Lung (tissue), 12 donors: ENCODE measurements around the gene LNP1. TPM values are rescaled to one million over a fixed set of nuclear protein-coding genes. Genes with fewer than 3 reads are reported as not detected.
A peak's percentile ranks its signal among the peaks of the same experiment; 100 is the strongest.

Source experiments
- ATAC-seq: fragments of 200-7000 bp; cut with Tn5 transposase; one replicate; pipeline ENCODE4 v1.9.1; 2020; ENCODE audit warnings: moderate number of reproducible peaks; ENCODE audit not compliant: insufficient read depth, low FRiP score
- DNase-seq, 3 donors: peaks; one replicate each; pipeline ENCODE4 v3.0.0-alpha.2; 2013 to 2017
- H3K27ac ChIP-seq, 2 donors: one replicate each; pipeline ENCODE4 v1.5.1; 2013; ENCODE audit warnings: mild to moderate bottlenecking in 2 of 2, moderate library complexity in 2 of 2, control low read depth in 1 of 2, inconsistent platforms in 1 of 2, low read depth in 1 of 2, low read length in 1 of 2
- H3K27me3 ChIP-seq, 3 donors: one replicate each; pipeline ENCODE4 v1.5.1; 2013; ENCODE audit warnings: low read length in 2 of 3; ENCODE audit not compliant: control insufficient read depth in 3 of 3, insufficient read depth in 3 of 3
- H3K36me3 ChIP-seq, 4 donors: one replicate each; pipeline ENCODE4 v1.5.1; 2013; ENCODE audit warnings: low read length in 4 of 4, mild to moderate bottlenecking in 1 of 4, moderate library complexity in 1 of 4; ENCODE audit not compliant: control insufficient read depth in 4 of 4, insufficient read depth in 4 of 4
- H3K4me1 ChIP-seq, 5 donors: one replicate each; pipeline ENCODE4 v1.5.1; 2013; ENCODE audit warnings: low read length in 5 of 5, mild to moderate bottlenecking in 2 of 5, moderate library complexity in 1 of 5; ENCODE audit not compliant: control insufficient read depth in 5 of 5, insufficient read depth in 5 of 5
- H3K4me3 ChIP-seq: one replicate; pipeline ENCODE4 v1.5.1; 2013; ENCODE audit warnings: mild to moderate bottlenecking, control low read depth, moderate library complexity
- H3K9ac ChIP-seq, 2 donors: one replicate each; pipeline ENCODE4 v1.5.1; 2013; ENCODE audit warnings: low read length in 2 of 2, control low read depth in 1 of 2; ENCODE audit not compliant: insufficient read depth in 1 of 2
- H3K9me3 ChIP-seq, 4 donors: one replicate each; pipeline ENCODE4 v1.5.1; 2013; ENCODE audit warnings: low read length in 3 of 4, mild to moderate bottlenecking in 1 of 4, moderate library complexity in 1 of 4; ENCODE audit not compliant: control insufficient read depth in 4 of 4, insufficient read depth in 3 of 4
- WGBS, 2 donors: extraction: QIAGEN DNeasy Blood & Tissue Kit; methylation state at CpG; one replicate each; pipeline ENCODE4 v1.1.7; 2013; 5-methylcytosine and 5-hydroxymethylcytosine counted together
- polyA plus RNA-seq, 2 donors: library from polyadenylated mRNA; stranded (reverse); fragments of 200-250 nt; gene quantifications; one replicate each; pipeline ENCODE4 v1.2.1, GENCODE V29; 2013
- total RNA-seq, 2 donors: library from RNA; depleted of rRNA in 1 of 2; stranded (reverse); fragments of >200 nt in 1 of 2; gene quantifications; one replicate each; pipeline ENCODE4 v1.2.1, GENCODE V29; 2014 to 2021
- TF ChIP-seq, protein P1 (sequence below): IDR thresholded peaks from 2 replicates; pipeline ENCODE4 v1.5.1; 2012; ENCODE audit warnings: mild to moderate bottlenecking; ENCODE audit errors: control extremely low read depth, extremely low read depth
- donor health status: control.
- donor health status: control.
- donor health status: Bipolar disorder and iron deficiency.
- donor health status: healthy.
- donor health status: DM: yes; HTN: yes; CAD: no.

Gene LNP1
- total and polyA plus RNA-seq, 4 donors: 1.1 to 5.8 (median 2.2) TPM

DNA sequence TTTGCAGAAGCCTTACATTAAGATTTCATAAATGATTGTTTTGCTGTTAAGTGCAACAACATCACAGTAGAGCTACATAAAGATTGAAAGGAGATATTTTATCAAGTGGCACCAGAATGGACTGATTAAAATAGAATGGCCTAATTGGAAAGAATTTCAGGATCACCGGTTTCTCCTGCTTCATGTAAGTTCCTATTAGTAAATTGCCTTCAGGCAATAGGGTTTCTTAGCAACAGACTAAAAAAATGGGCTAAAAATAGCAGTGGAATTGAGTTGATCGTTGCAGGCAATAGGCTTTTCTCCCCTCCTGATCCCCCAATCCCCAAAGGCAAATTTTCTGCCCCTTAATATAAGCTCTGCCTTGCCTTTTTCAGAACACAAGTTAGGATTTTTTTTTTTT, 917 bp downstream of the LNP1 start:
- Histone ChIP-seq H3K9ac (peak overlapping the region; percentile 65 to 100), H3K36me3 (peaks cover 0 to 7% (median 0%) of the 10 kb centered on the region in 4 donors), H3K27me3 (no peaks in the 10 kb centered on the region), H3K27ac (no peak overlapping the region), H3K4me1 (peaks cover 5 to 32% (median 14%) of the 10 kb centered on the region in 5 donors), H3K4me3 (no peak overlapping the region), H3K9me3 (peaks cover 0 to 2% (median 0%) of the 10 kb centered on the region in 4 donors)
- TF ChIP-seq, protein P1, sequence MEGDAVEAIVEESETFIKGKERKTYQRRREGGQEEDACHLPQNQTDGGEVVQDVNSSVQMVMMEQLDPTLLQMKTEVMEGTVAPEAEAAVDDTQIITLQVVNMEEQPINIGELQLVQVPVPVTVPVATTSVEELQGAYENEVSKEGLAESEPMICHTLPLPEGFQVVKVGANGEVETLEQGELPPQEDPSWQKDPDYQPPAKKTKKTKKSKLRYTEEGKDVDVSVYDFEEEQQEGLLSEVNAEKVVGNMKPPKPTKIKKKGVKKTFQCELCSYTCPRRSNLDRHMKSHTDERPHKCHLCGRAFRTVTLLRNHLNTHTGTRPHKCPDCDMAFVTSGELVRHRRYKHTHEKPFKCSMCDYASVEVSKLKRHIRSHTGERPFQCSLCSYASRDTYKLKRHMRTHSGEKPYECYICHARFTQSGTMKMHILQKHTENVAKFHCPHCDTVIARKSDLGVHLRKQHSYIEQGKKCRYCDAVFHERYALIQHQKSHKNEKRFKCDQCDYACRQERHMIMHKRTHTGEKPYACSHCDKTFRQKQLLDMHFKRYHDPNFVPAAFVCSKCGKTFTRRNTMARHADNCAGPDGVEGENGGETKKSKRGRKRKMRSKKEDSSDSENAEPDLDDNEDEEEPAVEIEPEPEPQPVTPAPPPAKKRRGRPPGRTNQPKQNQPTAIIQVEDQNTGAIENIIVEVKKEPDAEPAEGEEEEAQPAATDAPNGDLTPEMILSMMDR: no peak
- ATAC-seq (no peak), DNase-seq (peak; percentile 33 to 86 (median 82))
- WGBS, 2 donors: 0 to 7% methylated on average over 2 of the region's 2 CpGs

DNA sequence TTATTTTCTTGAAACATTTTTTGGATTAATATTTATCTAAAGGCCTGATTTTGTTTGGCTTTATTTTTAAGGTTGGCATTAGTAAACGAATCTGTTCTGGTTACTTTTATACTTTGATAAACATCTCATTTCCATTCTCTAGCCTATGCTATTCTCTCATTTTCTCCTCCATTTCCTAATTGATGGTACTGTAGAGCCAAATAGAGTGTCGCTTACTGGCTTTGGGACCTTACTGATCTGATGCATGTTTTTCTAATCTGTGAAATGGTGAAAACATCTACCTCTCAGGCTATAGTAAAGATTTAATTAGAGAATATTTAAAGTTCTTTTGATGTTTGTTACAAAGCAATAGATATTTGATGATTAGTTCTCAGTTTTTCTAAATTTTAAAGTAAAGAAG, 1.6 kb downstream of the LNP1 start:
- Histone ChIP-seq H3K36me3 (peaks cover 0 to 8% (median 0%) of the 10 kb centered on the region in 4 donors), H3K27ac (no peak overlapping the region), H3K9ac (peak overlapping the region in 1 of 2 donors; percentile 100), H3K9me3 (peaks cover 0 to 2% (median 0%) of the 10 kb centered on the region in 4 donors), H3K4me1 (peaks cover 5 to 32% (median 14%) of the 10 kb centered on the region in 5 donors), H3K4me3 (no peak overlapping the region), H3K27me3 (no peaks in the 10 kb centered on the region)
- WGBS, 2 donors: 57 to 75% methylated on average over 2 of the region's 2 CpGs
- DNase-seq (peak in 2 of 3 donors; percentile 51 to 56), ATAC-seq (no peak)
- TF ChIP-seq, protein P1: no peak

DNA sequence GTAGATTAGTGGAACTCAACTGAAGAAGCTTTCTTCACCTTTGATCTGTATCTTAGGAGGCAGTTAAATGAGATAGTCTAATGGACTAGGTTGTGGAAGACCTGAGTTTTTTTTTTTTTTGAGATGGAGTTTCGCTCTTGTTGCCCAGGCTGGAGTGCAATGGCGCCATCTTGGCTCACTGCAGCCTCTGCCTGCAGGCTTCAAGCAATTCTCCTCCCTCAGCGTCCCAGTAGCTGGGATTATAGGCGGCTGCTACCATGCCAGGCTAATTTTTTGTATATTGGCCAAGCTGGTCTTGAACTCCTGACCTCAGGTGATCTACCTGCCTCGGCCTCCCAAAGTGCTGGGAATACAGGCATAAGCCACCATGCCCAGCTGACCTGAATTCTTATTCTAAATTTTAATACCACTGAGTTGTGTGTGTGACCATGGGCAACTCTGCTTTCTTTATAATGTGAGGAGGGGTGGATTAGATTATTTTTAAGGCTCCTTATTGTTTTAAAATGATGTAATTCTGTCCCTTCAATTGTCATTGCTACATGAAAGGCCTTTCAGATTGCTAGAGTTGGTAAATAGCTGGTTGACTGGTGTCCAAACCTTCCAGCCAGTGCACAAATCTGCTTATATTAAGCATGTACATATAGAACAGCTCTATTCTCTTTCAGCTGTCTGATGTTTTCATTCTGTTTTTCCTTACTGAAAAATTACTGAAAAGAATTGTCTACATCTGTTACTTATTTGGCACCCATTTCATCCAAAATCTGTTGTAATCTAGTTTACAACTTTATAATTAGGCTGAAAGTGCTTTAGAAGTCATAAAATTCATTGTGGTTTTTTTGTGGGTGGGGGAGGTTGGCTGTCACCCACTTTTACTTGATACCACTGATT, 2.3 kb downstream of the LNP1 start:
- 80 to 91% methylated on average over 5 of the region's 5 CpGs for WGBS, 2 donors
- peaks cover 0 to 8% (median 0%) of the 10 kb centered on the region in 4 donors for H3K36me3 ChIP-seq

More for the DNA sequence above, 2.3 kb downstream of the LNP1 start:
- DNase-seq (peak in 2 of 3 donors; percentile 62 to 63), ATAC-seq (no peak)
- TF ChIP-seq, protein P1: no peak
- H3K4me1 ChIP-seq: peaks cover 5 to 32% (median 12%) of the 10 kb centered on the region in 5 donors
- H3K27me3 ChIP-seq: no peaks in the 10 kb centered on the region
- H3K9me3 ChIP-seq: peaks cover 0 to 3% (median 1%) of the 10 kb centered on the region in 4 donors
- no peak overlapping the region for H3K27ac ChIP-seq
- peak overlapping the region in 1 of 2 donors; percentile 100 for H3K9ac ChIP-seq
- H3K4me3 ChIP-seq: no peak overlapping the region
